HG03571 (cell line): ENCODE results near the gene LTK.

Source experiments
- ATAC-seq: cut with Tn5 transposase; IDR thresholded peaks from one replicate; pipeline ENCODE4 v1.9.1; 2021; ENCODE audit not compliant: unreplicated experiment

Gene LTK

GRCh38 chr15:41535544-41535943 is 21.9 kb upstream of the LTK start:
- no peak for ATAC-seq

- ATAC-seq = no peak
These were observed 16.8 kb upstream of the LTK start for GRCh38 chr15:41530363-41530956.

DNA sequence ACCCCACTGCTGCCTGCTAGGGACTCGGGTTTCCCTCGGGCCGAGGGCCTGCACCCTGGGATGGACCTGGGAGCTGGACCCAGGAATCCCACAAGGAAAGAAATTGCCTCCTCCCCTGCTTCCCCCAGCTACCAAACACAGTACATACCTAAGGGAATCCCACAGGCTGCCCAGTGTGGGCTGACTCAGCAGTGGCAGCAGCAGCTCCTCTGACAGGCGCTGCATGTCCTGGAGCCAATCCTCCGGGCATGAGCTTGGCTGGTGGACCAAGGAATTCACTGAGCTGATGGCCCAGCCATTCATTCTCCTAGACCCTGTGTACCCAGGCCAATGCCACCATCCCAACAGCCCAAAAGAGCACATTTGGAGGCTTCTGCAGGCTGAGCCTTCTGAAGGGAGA is 9.5 kb upstream of the LTK start:
- ATAC-seq = no peak

DNA sequence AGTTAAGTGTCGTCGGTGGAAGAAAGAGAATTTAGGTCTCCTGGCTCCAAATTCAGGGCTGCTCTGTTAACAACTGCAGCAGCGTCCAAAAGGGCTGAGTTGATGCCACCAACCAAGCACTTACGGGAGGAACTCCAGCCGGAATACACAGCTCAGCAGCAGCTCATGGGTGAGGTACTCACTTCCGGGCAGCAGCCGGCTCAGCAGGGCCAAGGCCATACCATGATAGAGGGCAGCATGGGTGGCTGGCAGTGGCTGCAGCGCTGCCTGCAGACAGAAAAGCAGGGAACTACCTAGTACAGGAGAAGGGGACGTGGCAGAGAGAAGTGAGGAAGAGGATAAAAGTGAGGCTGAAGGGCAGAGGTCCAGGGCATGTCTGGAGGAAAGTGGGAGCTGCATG is 8.0 kb upstream of the LTK start:
- ATAC-seq = no peak

- no peak for ATAC-seq
These were observed 7.0 kb upstream of the LTK start for GRCh38 chr15:41520636-41521035.

GRCh38 chr15:41517895-41518449 is 4.3 kb upstream of the LTK start:
- ATAC-seq = no peak

GRCh38 chr15:41512940-41513505 is 604 bp downstream of the LTK start:
- ATAC-seq = no peak

- no peak for ATAC-seq
These were observed 1.1 kb downstream of the LTK start for GRCh38 chr15:41512512-41512939.

DNA sequence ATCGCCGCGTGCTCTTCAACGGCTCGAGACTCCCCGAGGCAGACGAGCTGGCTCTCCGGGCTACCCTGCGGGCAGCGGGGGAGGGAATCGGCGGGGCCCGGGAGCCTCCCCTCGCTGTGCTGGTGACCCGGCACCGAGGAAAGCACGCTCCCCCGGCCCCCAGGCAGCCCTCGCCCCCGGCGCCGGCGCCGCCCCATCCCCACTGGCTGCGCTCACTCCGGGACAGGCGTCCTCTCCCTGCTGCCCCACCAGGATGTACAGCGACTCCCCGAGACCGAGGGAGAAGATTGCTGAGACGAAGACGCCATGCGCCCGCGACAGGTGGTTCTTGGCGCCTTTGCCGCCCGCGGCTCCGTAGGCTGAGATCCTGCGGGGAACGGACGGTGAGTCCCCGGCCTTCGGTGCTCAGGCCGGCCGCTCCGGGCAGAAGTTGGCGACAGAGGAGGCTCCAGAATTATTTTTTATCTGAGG is 1.7 kb downstream of the LTK start:
- no peak for ATAC-seq

- ATAC-seq = no peak
These were observed 2.2 kb downstream of the LTK start for GRCh38 chr15:41511331-41511898.

- ATAC-seq = no peak
These were observed 2.9 kb downstream of the LTK start for GRCh38 chr15:41510728-41511127.

DNA sequence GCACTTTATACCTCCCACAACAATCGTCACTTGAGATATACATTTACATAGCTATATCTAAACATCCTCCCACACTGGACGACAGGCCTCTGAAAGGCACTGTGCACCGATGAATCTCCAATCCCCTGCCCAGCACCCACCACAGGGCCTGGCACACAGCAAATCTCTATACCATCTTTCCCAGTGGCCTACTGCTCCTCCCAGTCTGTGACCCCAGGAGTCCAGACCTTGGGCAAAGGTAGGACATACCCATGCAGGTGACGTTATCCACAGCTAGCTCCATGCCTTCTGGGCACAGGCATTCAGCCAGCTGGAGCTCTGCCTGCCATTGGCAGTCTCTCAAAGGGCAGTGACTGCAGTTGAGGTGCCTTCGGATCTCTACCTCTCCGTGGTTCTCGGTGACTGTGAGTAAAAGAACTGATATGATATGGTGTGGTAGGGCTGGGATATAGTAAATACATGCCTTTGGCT is 5.8 kb downstream of the LTK start:
- no peak for ATAC-seq

GRCh38 chr15:41506796-41507341 is 6.8 kb downstream of the LTK start:
- no peak for ATAC-seq

DNA sequence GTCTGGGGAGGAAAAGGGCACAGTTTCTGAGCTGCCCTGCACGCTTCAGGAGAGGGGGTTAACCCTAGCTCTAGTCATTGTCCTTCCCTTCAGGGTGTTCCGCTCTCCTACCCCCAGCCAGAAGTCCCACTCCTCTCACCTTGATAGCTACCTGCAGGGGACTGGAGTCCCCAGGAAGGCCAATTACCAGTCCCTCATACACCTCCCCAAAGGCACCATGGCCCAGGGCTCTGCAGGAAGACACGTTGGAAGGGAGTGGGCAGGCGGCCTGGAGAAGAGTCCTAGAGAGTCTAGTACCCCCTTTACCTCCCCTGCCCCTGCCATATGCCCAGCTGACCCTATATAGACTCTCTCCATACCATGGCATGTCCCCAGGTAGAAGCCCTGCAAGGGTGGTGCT is 7.9 kb downstream of the LTK start:
- no peak for ATAC-seq

DNA sequence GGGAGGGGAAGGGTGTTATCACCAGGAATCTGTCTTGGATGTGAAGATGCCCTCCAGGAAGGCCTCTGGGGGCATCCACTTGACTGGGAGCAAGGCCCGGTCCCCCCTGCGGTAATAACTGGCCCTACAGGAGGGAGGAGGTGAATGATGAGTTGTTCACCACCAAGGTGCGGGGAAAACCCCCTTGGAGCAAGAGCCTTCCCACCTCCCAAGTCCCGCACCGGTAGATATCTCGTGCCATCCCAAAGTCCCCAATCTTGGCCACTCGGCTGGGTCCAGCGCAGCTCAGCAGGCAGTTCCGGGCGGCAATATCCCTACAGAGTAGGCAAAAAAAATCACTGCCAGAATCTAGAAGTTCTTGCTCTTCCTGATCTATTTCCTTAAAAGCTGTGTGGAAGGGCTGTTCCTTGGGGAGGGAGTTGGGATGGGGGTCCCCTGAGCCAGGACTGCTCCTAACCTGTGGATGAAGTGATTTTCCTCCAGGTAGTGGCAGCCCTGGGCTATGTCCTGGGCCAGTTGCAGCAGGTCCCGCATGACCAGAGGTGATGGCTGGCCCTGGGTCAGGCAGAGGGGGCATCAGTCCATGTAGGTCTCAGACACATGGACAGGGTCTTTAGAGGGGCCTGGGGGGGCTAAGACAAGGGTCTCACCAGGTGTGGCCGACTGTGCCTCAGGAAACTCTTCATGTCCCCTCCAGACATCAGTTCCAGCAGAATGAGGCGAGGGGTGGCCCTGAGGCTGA is 8.7 kb downstream of the LTK start:
- ATAC-seq = no peak

- ATAC-seq = no peak
These were observed 10.0 kb downstream of the LTK start for GRCh38 chr15:41503669-41504010.

DNA sequence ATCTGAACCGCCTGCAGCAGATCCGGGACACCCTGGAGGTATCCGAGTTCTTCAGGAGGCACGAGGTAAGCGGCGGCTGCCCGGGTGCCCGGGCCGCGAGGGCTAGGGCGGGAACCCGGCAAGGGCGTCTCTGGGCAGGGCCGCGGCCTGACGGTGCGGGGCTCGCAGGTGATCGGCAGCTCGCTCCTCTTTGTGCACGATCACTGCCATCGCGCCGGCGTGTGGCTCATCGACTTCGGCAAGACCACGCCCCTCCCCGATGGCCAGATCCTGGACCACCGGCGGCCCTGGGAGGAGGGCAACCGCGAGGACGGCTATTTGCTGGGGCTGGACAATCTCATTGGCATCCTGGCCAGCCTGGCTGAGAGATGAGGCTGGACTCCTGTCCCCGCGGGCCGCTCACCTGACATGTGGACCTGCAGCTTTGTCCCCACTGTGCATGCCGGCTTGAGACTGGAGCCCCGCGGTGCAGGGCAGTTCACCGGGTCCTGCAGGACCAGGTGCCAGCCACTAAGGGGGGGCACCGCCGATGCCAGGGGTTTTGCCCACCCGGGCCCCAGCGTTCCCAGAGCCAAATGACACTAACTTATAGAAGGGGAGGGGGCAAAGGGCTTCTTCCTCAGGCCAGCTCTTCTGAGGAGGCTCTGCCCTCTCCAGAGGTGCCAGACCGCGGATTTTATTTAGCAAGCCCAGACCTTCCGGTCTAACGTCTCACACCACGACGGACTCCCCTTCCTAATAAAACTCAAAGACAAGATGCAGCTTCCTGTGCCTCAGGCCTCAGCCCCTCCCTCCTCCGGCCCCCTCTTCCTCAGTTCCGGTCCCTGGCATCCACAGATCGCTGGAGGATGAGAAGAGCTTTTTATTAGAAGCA is 10.6 kb downstream of the LTK start:
- no peak for ATAC-seq

GRCh38 chr15:41501931-41502794 is 11.5 kb downstream of the LTK start:
- ATAC-seq = no peak

- ATAC-seq = no peak
These were observed 12.3 kb downstream of the LTK start for GRCh38 chr15:41501191-41501917.
